HCT116 (cell line): ENCODE results near the gene COPG1. TPM values are rescaled to one million over a fixed set of nuclear protein-coding genes. Genes with fewer than 3 reads are reported as not detected.
A peak's percentile ranks its signal among the peaks of the same experiment; 100 is the strongest.

Experiments
- ATAC-seq: fragments of 200-7000 bp; cut with Tn5 transposase; 2 replicates; pipeline ENCODE4 v1.9.1; 2020; ENCODE audit warnings: mild to moderate bottlenecking, moderate library complexity
- BruUV-seq: library from RNA; stranded (reverse); fragments of 400-500 nt; replicated peaks from 2 replicates; lab custom pipeline; 2021; lab: Mats Ljungman, UMichigan
- CTCF ChIA-PET: fragments of 300-600 bp; sonication (Branson Sonifier 250); formaldehyde crosslinking; loops from one replicate; lab custom pipeline; 2021; ENCODE audit warnings: antibody characterized with exemption; lab: Charles Lee
- POLR2A ChIA-PET: fragments of 300-600, 350-600 bp; sonication (Branson Sonifier 250); formaldehyde crosslinking; loops from one replicate; lab custom pipeline; 2021; ENCODE audit warnings: antibody characterized with exemption; lab: Charles Lee
- RAD21 ChIA-PET, 2 experiments: fragments of 300-600 bp; sonication (Branson Sonifier 250); formaldehyde crosslinking; loops; one replicate each; lab custom pipeline; 2023; ENCODE audit warnings: low total read pairs in 2 of 2; ENCODE audit not compliant: uncharacterized antibody in 2 of 2, unreplicated experiment in 2 of 2, low non-redundant PET in 1 of 2; lab: Charles Lee
- DNase-seq: peaks from one replicate; pipeline ENCODE4 v3.0.0-alpha.2; 2010; ENCODE audit warnings: low read depth, low spot score
- H2AFZ ChIP-seq: fragments of 200-600 bp; shearing (Covaris generic), sonication (generic); 2 replicates; pipeline ENCODE4 v1.6.1; 2017; ENCODE audit warnings: low read depth, mixed run types, mixed read lengths, antibody characterized with exemption, low read length; ENCODE audit not compliant: poor library complexity, severe bottlenecking
- H3K27ac ChIP-seq: 2 replicates; pipeline ENCODE4 v1.5.1; 2012; ENCODE audit warnings: low read depth, low read length
- H3K27me3 ChIP-seq: fragments of 200-600 bp; sonication (generic); 2 replicates; pipeline ENCODE4 v1.6.1; 2016; ENCODE audit warnings: mixed run types, low read length, mixed read lengths; ENCODE audit not compliant: insufficient read depth
- H3K36me3 ChIP-seq, 2 experiments: fragments of 200-500 bp in 1 of 2; fragments of 200-600 bp in 1 of 2; sonication (Bioruptor generic) in 1 of 2; sonication (generic) in 1 of 2; 2 replicates each; pipeline versions ENCODE4 v1.5.1 to v1.6.1; 2014 to 2016; ENCODE audit warnings: low read length in 2 of 2, inconsistent platforms in 1 of 2, mixed read lengths in 1 of 2, mixed run types in 1 of 2; ENCODE audit not compliant: insufficient read depth in 2 of 2, control insufficient read depth in 1 of 2
- H3K4me1 ChIP-seq, 2 experiments: fragments of 200-600 bp in 1 of 2; sonication (generic) in 1 of 2; 2 replicates each; pipeline versions ENCODE4 v1.5.1 to v1.6.1; 2012 to 2017; ENCODE audit warnings: low read length in 2 of 2, inconsistent platforms in 1 of 2, mild to moderate bottlenecking in 1 of 2, mixed read lengths in 1 of 2, mixed run types in 1 of 2, moderate library complexity in 1 of 2; ENCODE audit not compliant: insufficient read depth in 2 of 2, control insufficient read depth in 1 of 2
- H3K4me2 ChIP-seq: fragments of 200-600 bp; sonication (generic); 2 replicates; pipeline ENCODE4 v1.6.1; 2017; ENCODE audit warnings: mixed run types, low read length, mixed read lengths
- H3K4me3 ChIP-seq, 2 experiments: fragments of 200-600 bp in 1 of 2; sonication (generic) in 1 of 2; replicated peaks in 1 of 2; 2 replicates each; pipeline ENCODE4 v1.5.1; 2011 to 2016; ENCODE audit warnings: low read length in 2 of 2, control low read depth in 1 of 2, low read depth in 1 of 2, mild to moderate bottlenecking in 1 of 2, mixed read lengths in 1 of 2, mixed run types in 1 of 2
- H3K79me2 ChIP-seq: fragments of 200-600 bp; sonication (generic); 2 replicates; pipeline ENCODE4 v1.6.1; 2017; ENCODE audit warnings: mild to moderate bottlenecking, mixed run types, low read length, moderate library complexity, mixed read lengths; ENCODE audit not compliant: insufficient read depth
- H3K9ac ChIP-seq: fragments of 200-600 bp; sonication (generic); 2 replicates; pipeline ENCODE4 v1.6.1; 2016; ENCODE audit warnings: low read length, mixed read lengths
- H3K9me2 ChIP-seq: fragments of 200-600 bp; sonication (generic), shearing (Covaris generic); 2 replicates; pipeline ENCODE4 v1.6.1; 2017; ENCODE audit warnings: mixed run types, mild to moderate bottlenecking, moderate library complexity; ENCODE audit not compliant: insufficient read depth
- H3K9me3 ChIP-seq, 2 experiments: fragments of 200-500 bp in 1 of 2; fragments of 200-600 bp in 1 of 2; sonication (Bioruptor generic) in 1 of 2; sonication (generic) in 1 of 2; 2 replicates each; pipeline ENCODE4 v1.6.1; 2014 to 2017; ENCODE audit warnings: low read length in 2 of 2, mixed read lengths in 2 of 2, inconsistent platforms in 1 of 2, low read depth in 1 of 2, mild to moderate bottlenecking in 1 of 2, mixed run types in 1 of 2, moderate library complexity in 1 of 2; ENCODE audit not compliant: control insufficient read depth in 1 of 2, insufficient read depth in 1 of 2
- H4K20me1 ChIP-seq: fragments of 200-600 bp; sonication (generic), shearing (Covaris generic); 2 replicates; pipeline ENCODE4 v1.6.1; 2017; ENCODE audit warnings: mixed run types, mild to moderate bottlenecking, moderate library complexity; ENCODE audit not compliant: insufficient read depth
- ELF1 ChIP-seq: IDR thresholded peaks from 2 replicates; pipeline ENCODE4 v1.6.1; 2012; ENCODE audit warnings: low read depth, borderline replicate concordance
- EZH2 ChIP-seq: fragments of 200-600 bp; sonication (generic); IDR thresholded peaks from 2 replicates; pipeline ENCODE4 v1.6.1; 2017; ENCODE audit warnings: antibody characterized with exemption, mixed run types
- FOSL1 ChIP-seq: IDR thresholded peaks from 2 replicates; pipeline ENCODE4 v1.6.1; 2012; ENCODE audit warnings: low read depth
- JUND ChIP-seq: IDR thresholded peaks from 2 replicates; pipeline ENCODE4 v1.6.1; 2012
- POLR2A ChIP-seq: IDR thresholded peaks from 2 replicates; pipeline ENCODE4 v1.7.0; 2011; ENCODE audit warnings: borderline replicate concordance; ENCODE audit not compliant: insufficient read depth, insufficient read length; ENCODE audit errors: extremely low read depth
- RAD21 ChIP-seq: IDR thresholded peaks from 2 replicates; pipeline ENCODE4 v1.6.1; 2012; ENCODE audit warnings: low read depth, mild to moderate bottlenecking
- SIN3A ChIP-seq: IDR thresholded peaks from 2 replicates; pipeline ENCODE4 v1.6.1; 2012; ENCODE audit warnings: low read depth
- SP1 ChIP-seq: IDR thresholded peaks from 2 replicates; pipeline ENCODE4 v1.6.1; 2012; ENCODE audit warnings: low read depth
- SRF ChIP-seq: IDR thresholded peaks from 2 replicates; pipeline ENCODE4 v1.6.1; 2012; ENCODE audit warnings: low read depth
- intact Hi-C: fragments of 100-400 bp; cut with micrococcal nuclease; formaldehyde crosslinking; loops from 2 replicates; pipeline ENCODE4 v1.10.0; 2022
- total RNA-seq: library from RNA; stranded (reverse); gene quantifications from one replicate; pipeline ENCODE4 v1.2.1, GENCODE V29; 2021; ENCODE audit not compliant: unreplicated experiment
- TF ChIP-seq, protein P1 (sequence below), 3 experiments: fragments of 200-600 bp in 1 of 3; sonication (generic) in 1 of 3; IDR thresholded peaks in 2 of 3; conservative IDR thresholded peaks in 1 of 3; 2 replicates each; pipeline ENCODE4 v1.5.1; 2012 to 2017; ENCODE audit warnings: low read depth in 2 of 3, low read length in 2 of 3, antibody characterized with exemption in 1 of 3, borderline replicate concordance in 1 of 3, control low read depth in 1 of 3, mild to moderate bottlenecking in 1 of 3, mixed read lengths in 1 of 3, mixed run types in 1 of 3, moderate library complexity in 1 of 3; ENCODE audit not compliant: insufficient read depth in 1 of 3
- TF ChIP-seq, protein P2 (sequence below): IDR thresholded peaks from 2 replicates; pipeline ENCODE4 v1.6.1; 2011; ENCODE audit warnings: mild to moderate bottlenecking, low read length, moderate library complexity; ENCODE audit not compliant: insufficient replicate concordance; ENCODE audit errors: extremely low read depth

The COPG1 gene
- total RNA-seq, 1 experiment from 2014 or later: 182 TPM

DNA sequence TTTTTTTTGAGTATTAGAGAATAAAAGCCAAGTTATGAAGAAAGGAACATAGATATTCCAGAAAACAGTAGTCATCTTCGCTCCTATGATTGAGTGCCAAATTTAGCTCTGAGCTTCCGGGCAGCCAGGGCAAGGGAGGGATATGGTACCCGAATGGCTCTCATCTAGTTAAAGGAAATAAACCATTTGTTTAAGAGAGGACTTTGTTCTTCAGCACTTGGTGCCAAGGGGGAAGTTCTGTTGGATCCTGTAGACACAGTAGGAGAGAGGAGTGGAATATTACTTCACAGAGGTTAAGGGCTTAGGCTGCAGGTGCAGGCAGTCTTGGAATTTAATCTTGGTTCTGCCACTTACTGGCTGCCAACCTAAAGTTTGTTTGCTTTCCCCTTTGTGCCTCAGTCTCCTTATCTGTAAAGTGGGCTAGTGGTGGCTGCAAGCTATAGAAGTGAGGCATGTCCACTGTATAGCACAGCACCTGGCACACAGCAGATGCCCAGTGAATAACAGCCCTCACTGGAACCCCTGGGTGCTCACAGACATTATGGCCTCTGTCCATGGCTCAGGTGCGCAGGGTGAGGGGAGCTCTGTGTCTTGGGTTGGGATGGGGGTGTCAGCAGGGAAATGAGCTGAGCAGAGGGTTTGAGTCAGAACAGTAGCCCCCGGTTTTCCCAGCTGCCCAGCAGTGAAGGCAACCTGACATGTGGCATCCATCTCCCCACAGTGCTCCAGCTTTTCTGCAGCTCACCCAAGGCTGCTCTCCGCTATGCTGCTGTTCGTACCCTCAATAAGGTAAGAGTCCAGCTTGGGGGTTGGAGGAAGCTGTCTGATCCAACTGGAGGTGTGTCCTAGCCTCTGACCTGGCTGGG, 10.4 kb downstream of the COPG1 start:
- no peaks in the 10 kb centered on the region for H4K20me1 ChIP-seq
- TF ChIP-seq SRF (no peak), SIN3A (no peak), EZH2 (no peak), ELF1 (no peak), SP1 (no peak), FOSL1 (no peak), JUND (no peak), RAD21 (no peak), POLR2A (no peak)
- TF ChIP-seq, protein P1, sequence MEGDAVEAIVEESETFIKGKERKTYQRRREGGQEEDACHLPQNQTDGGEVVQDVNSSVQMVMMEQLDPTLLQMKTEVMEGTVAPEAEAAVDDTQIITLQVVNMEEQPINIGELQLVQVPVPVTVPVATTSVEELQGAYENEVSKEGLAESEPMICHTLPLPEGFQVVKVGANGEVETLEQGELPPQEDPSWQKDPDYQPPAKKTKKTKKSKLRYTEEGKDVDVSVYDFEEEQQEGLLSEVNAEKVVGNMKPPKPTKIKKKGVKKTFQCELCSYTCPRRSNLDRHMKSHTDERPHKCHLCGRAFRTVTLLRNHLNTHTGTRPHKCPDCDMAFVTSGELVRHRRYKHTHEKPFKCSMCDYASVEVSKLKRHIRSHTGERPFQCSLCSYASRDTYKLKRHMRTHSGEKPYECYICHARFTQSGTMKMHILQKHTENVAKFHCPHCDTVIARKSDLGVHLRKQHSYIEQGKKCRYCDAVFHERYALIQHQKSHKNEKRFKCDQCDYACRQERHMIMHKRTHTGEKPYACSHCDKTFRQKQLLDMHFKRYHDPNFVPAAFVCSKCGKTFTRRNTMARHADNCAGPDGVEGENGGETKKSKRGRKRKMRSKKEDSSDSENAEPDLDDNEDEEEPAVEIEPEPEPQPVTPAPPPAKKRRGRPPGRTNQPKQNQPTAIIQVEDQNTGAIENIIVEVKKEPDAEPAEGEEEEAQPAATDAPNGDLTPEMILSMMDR (IDR thresholded peaks at IDR 0.05 in 2 of 3, conservative IDR thresholded peaks at IDR 0.05 in 1 of 3; ENCODE audit: borderline replicate concordance in 1 of 3, insufficient read depth in 1 of 3, low read depth in 2 of 3, low read length in 2 of 3): no peak
- TF ChIP-seq, protein P2, sequence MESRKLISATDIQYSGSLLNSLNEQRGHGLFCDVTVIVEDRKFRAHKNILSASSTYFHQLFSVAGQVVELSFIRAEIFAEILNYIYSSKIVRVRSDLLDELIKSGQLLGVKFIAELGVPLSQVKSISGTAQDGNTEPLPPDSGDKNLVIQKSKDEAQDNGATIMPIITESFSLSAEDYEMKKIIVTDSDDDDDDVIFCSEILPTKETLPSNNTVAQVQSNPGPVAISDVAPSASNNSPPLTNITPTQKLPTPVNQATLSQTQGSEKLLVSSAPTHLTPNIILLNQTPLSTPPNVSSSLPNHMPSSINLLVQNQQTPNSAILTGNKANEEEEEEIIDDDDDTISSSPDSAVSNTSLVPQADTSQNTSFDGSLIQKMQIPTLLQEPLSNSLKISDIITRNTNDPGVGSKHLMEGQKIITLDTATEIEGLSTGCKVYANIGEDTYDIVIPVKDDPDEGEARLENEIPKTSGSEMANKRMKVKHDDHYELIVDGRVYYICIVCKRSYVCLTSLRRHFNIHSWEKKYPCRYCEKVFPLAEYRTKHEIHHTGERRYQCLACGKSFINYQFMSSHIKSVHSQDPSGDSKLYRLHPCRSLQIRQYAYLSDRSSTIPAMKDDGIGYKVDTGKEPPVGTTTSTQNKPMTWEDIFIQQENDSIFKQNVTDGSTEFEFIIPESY: no peak
- TF ChIP-seq, all 23 proteins: peak for 0
- Histone ChIP-seq H3K27me3 (no peaks in the 10 kb centered on the region), H3K27ac (no peak overlapping the region), H3K9ac (no peak overlapping the region), H3K4me1 (no peaks in the 10 kb centered on the region), H3K9me2 (no peaks in the 10 kb centered on the region), H3K79me2 (no peaks in the 10 kb centered on the region), H3K4me2 (no peak overlapping the region), H3K4me3 (no peak overlapping the region), H3K9me3 (no peaks in the 10 kb centered on the region), H2AFZ (no peak overlapping the region), H3K36me3 (peaks cover 35 to 60% of the 10 kb centered on the region in 2 experiments)
- BruUV-seq: TSS peak; percentile 12
- ChIA-PET CTCF (no interaction called here), POLR2A (interaction anchor here (1.7 kb wide), 1 partner anchor 11 kb away, joined by 6 read pairs; the partner anchor contains the start of gene COPG1), RAD21 (no interaction called here)
- ATAC-seq (no peak), DNase-seq (no peak)
- intact Hi-C loops: no loop called here
